ENCODE data around the gene LONRF2. TPM values are rescaled to one million over a fixed set of nuclear protein-coding genes. Genes with fewer than 3 reads are reported as not detected.
A peak's percentile ranks its signal among the peaks of the same experiment; 100 is the strongest.

The LONRF2 gene
- total and polyA plus RNA-seq, 2 of the 13 experiments (the other 11 are each of a cell fraction or from before 2014, with no cell fraction given), result not detected

- in situ Hi-C loops (cut with HindIII; ENCODE audit: extremely low pct_ligation_motif_present, low pct_unique_long_range_greater_than_20kb) (no loop called here), intact Hi-C loops (cut with micrococcal nuclease; ENCODE audit: unreplicated experiment) (no loop called here)
- WGBS (ENCODE audit: low lambda C conversion rate), result 53% methylated on average over 2 of the region's 2 CpGs
- Histone ChIP-seq H3K4me3 (replicated peaks in 1 of 3; ENCODE audit: insufficient read depth in 1 of 3, low read depth in 2 of 3, low read length in 3 of 3) (no peak overlapping the region), H3K27me3 (ENCODE audit: control insufficient read depth in 1 of 2, insufficient read depth in 2 of 2, low read length in 2 of 2) (peaks cover 0 to 35% of the 10 kb centered on the region in 2 experiments; a peak in 4 of 5 replicates), H3K9me3 (ENCODE audit: low read length) (no peaks in the 10 kb centered on the region), H2AFZ (ENCODE audit: low read length) (no peak overlapping the region), H3K4me1 (ENCODE audit: insufficient read depth, low read length) (no peaks in the 10 kb centered on the region), H4K20me1 (ENCODE audit: insufficient read depth, low read length) (no peaks in the 10 kb centered on the region), H3K4me2 (ENCODE audit: low read depth, low read length) (no peak overlapping the region), H3K36me3 (replicated peaks in 1 of 2; ENCODE audit: control insufficient read depth in 1 of 2, insufficient read depth in 2 of 2, low read length in 2 of 2) (no peaks in the 10 kb centered on the region), H3K27ac (ENCODE audit: extremely low read length, insufficient read depth, low read length) (no peak overlapping the region), H3K79me2 (ENCODE audit: insufficient read depth, low read length) (no peaks in the 10 kb centered on the region), H3K9ac (ENCODE audit: insufficient read depth, low read depth, low read length) (no peak overlapping the region)
- ChIA-PET POLR2A (no interaction called here), CTCF (ENCODE audit: low intra/inter-chr PET ratio, low total read pairs) (no interaction called here)
- BruUV-seq (replicated peaks), result no TSS peak
- TF ChIP-seq CREB1 (IDR thresholded peaks at IDR 0.05) (peak; percentile 68), CREB1 (CRISPR knock-in tag; IDR thresholded peaks at IDR 0.05) (no peak), ZNF749 (CRISPR knock-in tag; IDR thresholded peaks at IDR 0.05; ENCODE audit: borderline replicate concordance) (no peak), ATF7 (IDR thresholded peaks at IDR 0.05) (peak; percentile 68), ATF7 (CRISPR knock-in tag; IDR thresholded peaks at IDR 0.05) (no peak)
- DNase-seq (ENCODE audit: low spot score), result no peak
- ATAC-seq, result no peak
- FAIRE-seq, result no peak
Observed at GRCh38 chr2:100334929-100335328, 12.6 kb upstream of the LONRF2 start.

GRCh38 chr2:100327742-100328141 is 5.4 kb upstream of the LONRF2 start:
- Histone ChIP-seq H3K4me3 (replicated peaks in 1 of 3; ENCODE audit: insufficient read depth in 1 of 3, low read depth in 2 of 3, low read length in 3 of 3) (no peak overlapping the region), H3K9ac (ENCODE audit: insufficient read depth, low read depth, low read length) (no peak overlapping the region), H2AFZ (ENCODE audit: low read length) (no peak overlapping the region), H3K4me2 (ENCODE audit: low read depth, low read length) (no peak overlapping the region), H3K27ac (ENCODE audit: extremely low read length, insufficient read depth, low read length) (no peak overlapping the region), H3K27me3 (ENCODE audit: control insufficient read depth in 1 of 2, insufficient read depth in 2 of 2, low read length in 2 of 2) (peaks cover 0 to 14% of the 10 kb centered on the region in 2 experiments; a peak in 2 of 5 replicates), H3K79me2 (ENCODE audit: insufficient read depth, low read length) (no peaks in the 10 kb centered on the region), H3K36me3 (replicated peaks in 1 of 2; ENCODE audit: control insufficient read depth in 1 of 2, insufficient read depth in 2 of 2, low read length in 2 of 2) (no peaks in the 10 kb centered on the region), H4K20me1 (ENCODE audit: insufficient read depth, low read length) (no peaks in the 10 kb centered on the region), H3K4me1 (ENCODE audit: insufficient read depth, low read length) (no peaks in the 10 kb centered on the region), H3K9me3 (ENCODE audit: low read length) (no peaks in the 10 kb centered on the region)
- DNase-seq (ENCODE audit: low spot score) (no peak), ATAC-seq (no peak), FAIRE-seq (no peak)
- POLR2A ChIA-PET, result no interaction called here
- intact Hi-C loops (cut with micrococcal nuclease; ENCODE audit: unreplicated experiment) (no loop called here), in situ Hi-C loops (cut with HindIII; ENCODE audit: extremely low pct_ligation_motif_present, low pct_unique_long_range_greater_than_20kb) (no loop called here)
- WGBS (ENCODE audit: low lambda C conversion rate), result 33% methylated on average over 4 of the region's 4 CpGs
- peak; percentile 67; the same call in 1 of the 2 replicates for TF ChIP-seq ATF7 (IDR thresholded peaks at IDR 0.05)
- TF ChIP-seq ATF7 (CRISPR knock-in tag; IDR thresholded peaks at IDR 0.05), result no peak
- TF ChIP-seq CREB1 (IDR thresholded peaks at IDR 0.05), result peak; percentile 63; the same call in 1 of the 2 replicates
- no peak for TF ChIP-seq CREB1 (CRISPR knock-in tag; IDR thresholded peaks at IDR 0.05)
- no peak for TF ChIP-seq ZNF614 (CRISPR knock-in tag; IDR thresholded peaks at IDR 0.05; ENCODE audit: borderline replicate concordance)
- BruUV-seq (replicated peaks), result no TSS peak
- CTCF ChIA-PET (ENCODE audit: low intra/inter-chr PET ratio, low total read pairs), result no interaction called here
